Fibroblast of peridontal ligament (primary cell): Measurements from ENCODE around the gene HSPA6.
"Not testable (repeated sequence)": the region's sequence is repeated elsewhere in the genome, so short reads cannot be mapped to it uniquely, and the experiment has no call there.

Experiments used
- DNase-seq: peaks from one replicate; pipeline ENCODE4 v3.0.0-alpha.2; 2010; ENCODE audit errors: extremely low read depth

The HSPA6 gene

DNA sequence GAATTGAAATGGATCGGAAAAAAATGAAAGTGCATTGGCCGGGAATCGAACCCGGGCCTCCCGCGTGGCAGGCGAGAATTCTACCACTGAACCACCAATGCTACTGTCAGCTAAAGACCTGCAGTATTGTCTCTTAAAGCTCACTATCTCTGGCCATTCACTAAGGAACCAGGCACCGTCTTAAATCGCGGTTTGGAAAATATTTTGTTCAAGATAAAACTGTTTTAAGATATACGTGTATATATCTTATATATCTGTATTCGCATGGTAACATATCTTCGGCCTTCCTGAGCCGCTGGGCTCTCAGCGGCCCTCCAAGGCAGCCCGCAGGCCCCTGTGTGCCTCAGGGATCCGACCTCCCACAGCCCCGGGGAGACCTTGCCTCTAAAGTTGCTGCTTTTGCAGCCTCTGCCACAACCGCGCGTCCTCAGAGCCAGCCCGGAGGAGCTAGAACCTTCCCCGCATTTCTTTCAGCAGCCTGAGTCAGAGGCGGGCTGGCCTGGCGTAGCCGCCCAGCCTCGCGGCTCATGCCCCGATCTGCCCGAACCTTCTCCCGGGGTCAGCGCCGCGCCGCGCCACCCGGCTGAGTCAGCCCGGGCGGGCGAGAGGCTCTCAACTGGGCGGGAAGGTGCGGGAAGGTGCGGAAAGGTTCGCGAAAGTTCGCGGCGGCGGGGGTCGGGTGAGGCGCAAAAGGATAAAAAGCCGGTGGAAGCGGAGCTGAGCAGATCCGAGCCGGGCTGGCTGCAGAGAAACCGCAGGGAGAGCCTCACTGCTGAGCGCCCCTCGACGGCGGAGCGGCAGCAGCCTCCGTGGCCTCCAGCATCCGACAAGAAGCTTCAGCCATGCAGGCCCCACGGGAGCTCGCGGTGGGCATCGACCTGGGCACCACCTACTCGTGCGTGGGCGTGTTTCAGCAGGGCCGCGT lies at the start of gene HSPA6:
HSPA6 (plus strand) TSS at position 724 of the 925 bp plus-strand sequence; CDS start at position 843, 119 bp downstream.
- peak; percentile 90 for DNase-seq

DNA sequence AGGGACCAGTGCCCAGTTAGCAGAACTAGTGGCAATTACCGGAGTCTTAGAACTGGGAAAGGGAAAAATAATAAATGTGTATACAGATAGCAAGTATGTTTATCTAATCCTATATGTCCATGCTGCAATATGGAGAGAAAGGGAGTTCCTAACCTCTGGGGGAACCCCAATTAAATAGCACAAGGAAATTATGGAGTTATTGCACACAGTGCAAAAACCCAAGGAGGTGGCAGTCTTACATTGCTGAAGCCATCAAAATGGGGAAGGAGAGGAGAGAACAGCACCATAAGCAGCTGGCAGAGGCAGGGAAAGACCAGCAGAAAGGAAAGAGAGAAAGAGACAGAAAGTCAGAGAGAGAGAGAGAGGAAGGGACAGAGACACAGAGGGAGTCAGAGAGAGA lies 46.6 kb upstream of the HSPA6 start:
- not testable (repeated sequence) for DNase-seq

DNA sequence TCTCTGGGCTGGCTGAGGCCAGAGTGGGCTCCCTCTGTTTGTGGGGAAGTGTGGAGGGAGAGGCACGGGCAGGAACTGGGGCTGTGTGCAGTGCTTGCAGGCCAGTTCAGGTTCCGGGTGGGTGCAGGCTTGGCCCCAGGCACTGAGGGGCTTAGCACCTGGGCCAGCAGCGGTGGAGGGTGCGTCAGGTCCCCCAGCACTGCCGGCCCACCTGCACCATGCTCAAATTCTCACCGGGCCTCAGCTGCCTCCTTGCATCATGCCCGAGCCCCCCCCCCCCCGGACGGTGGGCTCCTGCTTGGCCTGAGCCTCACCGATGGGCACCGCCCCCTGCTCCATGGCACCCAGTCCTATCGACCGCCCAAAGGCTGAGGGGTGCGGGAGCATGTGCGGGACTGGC lies 45.4 kb upstream of the HSPA6 start:
- DNase-seq, result no peak

DNA sequence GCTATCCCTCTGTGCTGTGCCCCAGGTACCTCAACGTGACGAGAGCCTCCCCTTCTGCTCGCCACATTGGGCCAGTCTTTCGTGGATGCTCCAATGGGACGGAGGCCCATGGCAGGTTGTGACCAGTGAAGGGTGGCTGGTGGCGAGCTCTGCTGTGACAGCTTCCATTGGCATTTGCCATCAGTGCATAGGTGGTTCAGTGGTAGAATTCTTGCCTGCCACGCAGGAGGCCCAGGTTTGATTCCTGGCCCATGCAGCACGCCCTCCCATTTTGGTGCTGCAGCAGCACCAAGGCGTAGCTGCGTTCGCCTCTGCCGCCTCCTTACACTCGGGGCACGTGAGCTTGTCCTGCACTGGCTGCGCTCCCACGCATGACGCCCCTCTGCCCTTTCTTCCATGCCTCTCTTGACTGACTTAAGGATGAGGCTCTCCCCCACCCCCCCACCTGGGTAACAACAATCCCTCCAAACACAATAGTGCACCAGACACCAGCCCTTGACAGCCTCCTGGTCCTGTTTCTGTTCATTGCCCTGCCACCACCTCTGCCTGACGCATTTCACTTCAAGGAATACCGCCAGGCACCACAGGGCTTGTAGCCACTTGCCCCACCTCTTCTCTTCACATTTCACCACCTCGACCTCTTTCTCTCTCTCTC lies 43.8 kb upstream of the HSPA6 start:
- no peak for DNase-seq

DNA sequence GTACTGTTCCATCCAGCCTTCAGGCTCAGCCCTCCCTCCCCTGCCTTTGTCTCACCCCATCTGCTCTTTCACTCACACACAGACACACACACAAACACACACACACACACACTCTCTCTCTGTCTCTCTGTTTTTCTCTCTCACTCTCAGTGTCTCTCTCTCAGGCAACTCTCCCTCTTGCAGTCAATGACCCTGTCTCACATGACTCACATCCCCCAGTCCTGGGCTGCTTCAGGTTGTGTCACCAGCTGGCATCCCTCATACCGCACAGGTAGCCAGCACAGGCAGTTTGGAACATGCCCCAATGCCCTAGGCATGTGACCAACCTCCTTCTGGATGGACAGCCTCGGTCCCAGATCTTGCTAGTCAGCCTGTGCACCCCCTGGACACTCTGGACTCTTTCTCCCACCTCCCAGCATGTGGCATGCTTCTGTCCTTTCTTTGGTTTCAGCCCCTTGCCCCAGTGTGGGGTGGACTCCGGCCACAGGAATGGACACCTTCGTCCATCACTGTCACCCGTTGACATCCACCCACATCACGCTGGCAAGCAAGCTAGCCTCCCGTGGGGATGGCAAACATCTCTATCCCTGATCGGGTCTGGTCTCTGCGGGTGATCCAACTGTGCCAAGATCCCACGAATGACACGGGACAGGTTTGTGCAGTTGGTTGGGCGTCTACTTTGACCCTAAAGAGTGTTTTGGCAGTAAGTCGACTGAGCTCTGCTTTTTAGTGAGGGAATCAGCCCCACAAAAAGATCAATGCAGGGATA lies 42.5 kb upstream of the HSPA6 start:
- DNase-seq, result no peak

DNA sequence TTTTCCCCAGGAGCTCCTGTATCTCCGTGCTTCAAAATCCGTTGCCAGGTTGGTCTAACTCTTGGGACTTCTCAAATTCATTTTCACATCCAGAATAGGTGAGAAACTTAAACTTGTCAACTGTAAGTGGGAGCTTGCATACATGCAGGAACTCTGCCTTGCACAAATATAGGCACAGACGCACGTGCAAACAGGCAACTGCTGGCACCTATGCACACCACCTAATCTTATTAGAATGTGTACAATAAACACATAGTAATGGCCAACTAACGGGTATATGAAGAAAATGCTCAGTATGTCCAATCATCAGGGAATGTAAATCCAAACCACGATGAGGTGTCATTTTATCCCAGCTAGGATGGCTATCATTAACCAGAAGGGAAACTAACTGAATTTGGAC lies 41.7 kb upstream of the HSPA6 start:
- no peak for DNase-seq

DNA sequence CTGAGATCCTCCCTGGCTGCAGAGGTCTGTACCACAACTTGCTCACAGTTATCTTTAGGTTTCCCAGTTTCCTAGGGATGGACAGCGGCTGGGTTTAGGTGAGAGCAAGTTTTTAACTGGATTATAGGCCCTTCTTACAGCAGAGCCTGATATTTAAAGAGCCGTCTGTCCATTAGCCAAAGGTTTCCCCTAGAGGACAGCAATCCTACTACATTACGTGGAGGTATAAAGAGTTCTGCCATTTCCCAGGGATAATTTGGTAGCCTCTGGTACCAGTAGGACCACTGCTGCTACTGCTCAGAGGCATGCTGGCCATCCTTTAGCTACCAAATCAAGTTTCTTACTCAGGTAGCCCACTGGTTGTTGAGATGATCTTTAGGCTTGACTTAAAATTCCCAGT lies 41.0 kb upstream of the HSPA6 start:
- DNase-seq, result no peak

DNA sequence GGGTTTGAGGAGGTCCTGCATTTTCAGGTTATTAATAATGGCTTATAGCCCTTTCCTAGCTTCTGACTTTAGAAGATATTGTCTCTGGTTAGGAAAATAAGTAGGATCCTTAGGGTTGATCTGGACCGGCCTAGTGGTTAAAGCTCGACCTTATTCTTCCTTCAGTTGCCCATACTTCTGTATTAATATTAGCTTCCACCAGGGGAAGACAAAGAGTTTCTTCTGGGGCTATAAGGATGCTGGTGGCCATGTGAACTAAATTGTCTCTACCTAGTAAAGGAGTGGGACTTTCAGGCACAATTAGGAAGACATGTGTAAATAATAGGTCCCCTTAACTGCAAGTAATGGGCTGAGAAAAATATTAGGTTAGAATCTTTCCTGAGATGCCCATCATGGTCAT lies 39.7 kb upstream of the HSPA6 start:
- no peak for DNase-seq

DNA sequence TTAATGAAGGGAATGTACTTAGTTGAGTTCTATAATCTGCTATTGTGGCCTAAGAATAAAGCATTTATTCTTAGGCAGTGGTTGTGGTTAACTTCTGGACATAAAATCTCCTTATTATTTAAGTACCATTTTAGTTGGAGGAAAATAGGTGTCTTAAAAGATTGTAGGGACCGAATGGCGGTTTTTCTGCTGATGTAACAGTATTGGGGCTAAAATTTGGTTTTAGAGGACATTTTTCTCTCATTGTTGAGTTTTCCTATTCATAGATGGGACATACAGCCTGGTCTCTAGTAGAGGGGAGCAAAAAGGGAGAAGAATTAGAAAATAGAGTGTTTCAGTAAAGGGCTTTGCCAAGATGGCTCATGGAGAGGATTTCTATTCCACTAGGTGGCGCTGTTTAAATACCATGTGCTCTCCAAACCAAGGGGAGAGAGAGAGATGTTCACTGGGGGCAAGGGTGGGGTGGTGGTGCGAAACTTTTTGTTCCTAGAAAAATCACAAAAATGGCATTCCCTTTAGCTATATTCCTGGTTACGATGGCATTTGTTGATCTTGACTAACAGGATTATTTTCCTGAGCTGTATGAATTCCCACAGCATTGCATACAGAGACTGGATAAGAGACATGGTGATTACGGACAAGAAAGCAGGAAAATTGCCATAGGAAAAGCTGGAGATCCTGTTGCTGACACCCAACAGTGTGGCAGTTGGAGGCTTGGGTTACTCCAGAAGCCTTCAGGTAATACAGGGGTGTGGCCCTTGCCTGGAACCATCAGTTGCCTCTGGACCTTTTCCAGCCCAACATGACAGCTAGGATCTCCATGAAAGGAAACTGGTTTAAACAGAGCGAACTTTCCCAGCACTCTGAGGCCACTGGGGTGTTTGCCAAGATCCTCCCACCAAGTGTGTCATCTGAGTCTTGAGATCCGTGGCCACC lies 37.3 kb upstream of the HSPA6 start:
- DNase-seq, result peak; percentile 70

DNA sequence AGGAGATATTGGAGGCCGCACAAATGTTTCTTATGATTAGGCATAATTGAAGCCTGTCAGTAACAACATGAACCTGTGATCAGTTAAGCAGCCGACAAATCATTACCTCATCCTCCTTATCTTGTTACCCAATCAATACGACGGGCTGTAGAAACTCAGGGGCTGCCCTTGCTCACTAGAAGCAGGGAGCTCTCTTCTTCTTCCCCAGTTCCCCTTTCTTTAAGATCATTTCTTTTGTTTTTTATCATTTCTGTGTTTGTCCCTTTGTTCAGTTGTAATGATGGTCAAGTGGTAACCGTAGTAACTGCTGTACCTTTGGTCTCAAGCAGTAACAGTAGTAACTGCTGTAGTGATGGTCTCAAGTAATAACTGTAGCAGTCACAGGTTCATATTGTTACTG lies 32.9 kb upstream of the HSPA6 start:
- no peak for DNase-seq

DNA sequence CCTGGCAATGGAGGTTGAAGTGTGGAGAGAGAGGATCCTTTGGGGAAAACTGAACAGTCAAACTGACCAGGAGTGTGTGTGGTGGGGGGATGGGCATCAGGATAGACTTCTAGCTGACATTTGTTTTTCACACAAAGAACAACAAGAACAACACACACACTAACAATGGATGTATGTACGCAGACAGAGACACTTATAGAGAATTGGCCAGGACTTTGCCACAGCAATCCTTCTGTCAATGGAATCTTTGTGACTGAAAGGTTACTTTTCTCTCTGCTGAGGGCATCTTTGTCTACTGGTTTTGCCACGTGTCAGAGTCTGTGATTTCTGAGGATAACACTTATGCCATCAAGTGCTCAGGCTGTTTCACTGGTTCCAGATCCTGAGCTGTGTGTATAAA lies 31.5 kb upstream of the HSPA6 start:
- DNase-seq, result no peak

DNA sequence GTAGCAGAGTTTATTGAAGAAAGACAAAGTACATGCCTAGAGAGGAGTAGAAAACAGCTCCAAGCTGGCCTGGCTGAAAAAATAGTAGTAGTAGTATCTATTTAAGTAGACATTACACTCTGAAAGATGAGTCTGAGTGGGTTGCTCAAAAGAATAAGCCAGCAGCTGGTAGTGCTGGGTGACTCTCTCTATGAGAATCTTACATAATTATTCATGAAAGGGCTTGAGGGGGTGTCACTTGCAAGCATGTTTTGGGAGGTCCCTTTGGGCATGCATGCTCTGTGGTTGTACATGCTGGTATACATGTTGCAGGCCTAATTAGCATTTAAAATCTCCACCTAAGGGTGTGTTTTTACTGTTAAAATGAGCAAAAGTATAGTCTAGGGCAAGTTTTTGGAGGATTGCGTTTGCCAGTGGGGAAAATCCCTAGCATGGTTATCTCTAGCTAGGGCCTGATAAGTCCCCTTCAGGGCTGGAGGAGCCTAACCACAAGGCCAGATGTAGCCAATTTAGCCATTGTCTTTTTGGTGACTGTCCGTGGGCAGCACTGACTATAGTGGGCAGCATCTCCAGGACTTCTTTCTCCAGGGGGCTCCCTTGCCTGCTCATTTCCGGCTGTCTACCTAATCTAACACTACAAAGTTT lies 30.1 kb upstream of the HSPA6 start:
- DNase-seq, result no peak

DNA sequence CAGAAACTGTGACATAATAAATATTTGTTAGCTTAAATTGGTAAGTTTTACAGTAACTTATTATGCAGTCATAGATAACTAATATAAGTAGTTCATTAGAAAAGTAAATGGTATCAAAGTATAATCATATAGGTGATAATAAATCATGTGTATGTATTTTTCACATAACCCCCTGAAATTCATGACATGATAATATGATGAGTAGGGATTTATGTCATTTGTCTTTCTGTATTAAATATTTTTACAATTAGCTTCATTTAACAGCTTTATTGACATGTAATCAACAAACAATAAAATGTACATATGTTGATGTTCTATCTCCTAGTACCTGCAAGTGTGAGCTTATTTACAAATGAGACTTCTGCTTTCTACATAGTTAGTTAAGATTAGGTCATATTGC lies 28.9 kb upstream of the HSPA6 start:
- DNase-seq, result no peak

DNA sequence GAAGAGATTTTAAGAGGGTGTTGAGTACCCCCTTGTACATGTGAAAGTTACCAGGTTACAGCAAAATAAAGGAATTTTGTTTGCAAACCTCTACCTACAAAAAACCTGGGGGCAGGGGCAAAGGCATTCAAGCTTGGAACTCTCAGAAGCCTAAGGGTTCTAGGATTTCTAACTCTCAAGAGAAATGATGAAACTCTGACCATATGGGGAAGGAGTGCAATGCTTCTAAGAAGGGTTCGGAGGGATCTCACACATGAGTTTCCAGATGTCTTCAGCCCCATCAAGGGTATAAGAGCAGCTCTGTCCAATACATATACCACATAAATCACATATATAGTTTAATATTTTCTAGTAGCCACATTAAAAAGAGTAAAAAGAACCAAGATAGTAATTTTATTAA lies 26.4 kb upstream of the HSPA6 start:
- no peak for DNase-seq

DNA sequence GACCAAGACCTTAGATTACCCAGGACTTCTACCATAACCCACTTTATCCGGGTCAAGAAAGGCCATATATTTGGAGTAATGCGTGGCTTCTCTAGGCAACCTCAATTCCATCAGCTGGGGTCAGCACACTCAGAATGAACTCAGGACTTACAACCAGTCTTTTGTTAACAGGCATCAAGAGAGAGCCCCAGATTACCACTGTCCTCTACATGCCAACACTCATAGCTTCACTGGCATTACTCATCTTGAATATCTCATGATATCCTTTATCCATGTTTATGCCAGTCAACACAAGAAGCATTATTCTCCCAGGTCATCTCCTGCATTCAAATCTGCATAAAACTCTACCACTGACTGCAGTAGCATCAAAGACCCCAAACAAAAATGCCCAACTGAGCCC lies 25.7 kb upstream of the HSPA6 start:
- DNase-seq, result no peak

DNA sequence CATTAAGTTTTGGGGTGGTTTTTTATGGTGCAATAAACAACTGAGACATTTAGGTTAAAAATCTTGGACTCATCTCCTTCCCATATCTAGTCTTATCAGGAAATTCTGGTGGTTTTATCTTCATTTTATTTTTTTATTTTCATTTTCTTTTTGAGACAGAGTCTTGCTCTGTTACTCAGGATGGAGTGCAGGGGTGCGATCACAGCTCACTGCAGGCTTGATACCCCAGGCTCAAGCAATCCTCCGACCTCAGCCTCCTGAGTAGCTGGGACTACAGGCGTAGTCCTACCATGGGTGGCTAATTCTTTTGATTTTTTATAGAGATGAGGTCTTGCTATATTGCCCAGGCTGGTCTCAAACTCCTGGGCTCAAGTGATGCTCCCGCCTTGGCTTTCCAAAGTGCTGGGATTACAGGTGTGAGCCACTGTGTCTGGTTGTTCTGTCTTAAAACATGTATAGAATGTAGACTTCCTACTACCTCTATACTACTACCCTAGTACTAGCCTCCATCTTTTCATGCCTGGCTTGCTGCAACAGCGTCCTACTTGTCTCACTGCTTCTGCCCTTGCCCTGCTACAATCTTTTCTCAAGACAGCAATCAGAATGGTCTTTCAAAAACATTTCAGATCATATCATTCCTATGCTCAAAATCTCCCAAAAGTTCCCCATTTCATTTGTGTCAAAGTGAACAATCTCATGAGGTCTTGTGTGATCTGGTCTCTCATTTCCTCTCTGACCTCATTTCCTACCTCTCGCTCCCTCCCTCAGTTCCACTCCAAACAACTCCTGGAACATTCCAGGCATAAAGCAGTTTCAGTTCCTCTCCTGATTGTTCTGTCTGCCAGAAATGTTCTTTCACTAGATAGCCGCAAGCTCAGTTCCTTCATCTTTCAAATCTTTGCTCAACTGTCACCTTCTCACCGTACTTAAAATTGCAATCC lies 25.0 kb upstream of the HSPA6 start:
- DNase-seq, result no peak

DNA sequence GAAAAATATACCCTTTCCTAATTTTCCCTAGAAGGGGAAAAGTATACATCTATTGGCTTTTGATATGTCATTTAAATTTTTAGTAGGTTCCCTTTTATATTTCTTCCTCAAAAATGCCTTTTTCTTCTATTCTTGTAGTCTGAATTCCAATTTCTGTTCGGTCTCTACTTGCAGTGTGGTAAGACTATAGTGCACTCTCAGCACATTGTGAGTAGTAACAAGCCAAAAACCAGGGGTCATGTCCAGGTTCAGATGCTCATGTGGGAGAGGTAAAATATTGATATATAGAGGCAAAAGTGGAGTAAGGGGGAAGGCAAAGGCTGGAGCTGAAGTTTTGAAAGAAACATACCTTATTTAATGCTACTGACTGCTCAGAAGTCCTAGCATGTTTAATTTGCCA lies 23.1 kb upstream of the HSPA6 start:
- DNase-seq, result no peak

DNA sequence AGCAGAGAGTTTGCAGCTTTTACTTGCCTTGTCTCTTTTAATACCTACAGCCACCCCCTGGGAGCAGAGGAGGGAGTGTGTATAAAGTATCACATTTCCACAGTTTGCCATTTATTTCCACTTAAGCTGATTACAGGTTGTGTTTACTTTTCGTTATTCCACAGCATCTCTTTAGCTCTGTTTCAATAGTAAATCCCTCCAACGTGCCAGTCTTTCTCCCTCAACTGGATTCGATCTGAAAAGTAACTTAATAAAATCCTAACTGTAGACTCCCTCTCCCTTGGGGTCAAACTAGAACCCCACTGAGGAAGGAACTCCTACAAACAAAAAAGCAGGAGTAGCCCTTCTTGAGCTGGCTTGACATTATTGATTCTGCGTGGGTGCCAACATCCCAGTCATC lies 22.2 kb upstream of the HSPA6 start:
- DNase-seq, result no peak

DNA sequence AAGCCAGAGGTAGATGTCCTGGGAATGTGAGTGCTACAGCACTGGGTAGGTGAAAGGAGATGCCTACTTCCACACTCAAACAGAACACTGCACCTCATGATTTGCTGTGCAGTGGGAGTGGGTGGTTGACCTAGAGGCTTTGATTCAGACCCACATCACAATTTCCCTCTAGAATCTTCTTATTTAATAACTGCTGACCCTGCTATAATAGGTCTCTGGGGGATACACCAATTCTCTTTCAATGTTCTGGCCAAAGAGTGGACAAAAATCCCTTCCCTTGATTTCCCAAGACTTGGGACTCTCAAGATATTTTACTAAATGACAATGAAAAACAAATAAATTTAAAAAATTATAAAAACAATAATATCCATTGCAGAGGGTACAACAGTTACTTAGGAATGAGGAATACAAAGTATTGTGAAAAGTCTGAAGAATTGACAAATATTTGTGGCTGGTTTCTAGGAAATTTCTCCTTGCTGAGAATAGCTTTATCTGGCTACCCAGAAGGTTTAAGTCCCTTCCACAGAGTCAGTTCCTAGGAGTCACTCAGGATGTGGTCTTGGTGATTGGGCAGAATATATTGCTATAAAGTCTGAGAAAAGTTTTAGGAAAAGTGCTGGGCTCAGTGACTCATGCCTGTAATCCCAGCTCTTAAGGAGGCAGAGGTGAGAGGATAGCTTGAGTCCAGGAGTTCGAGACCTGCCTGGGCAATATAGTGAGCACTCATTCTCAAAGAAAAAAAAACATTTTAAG lies 21.5 kb upstream of the HSPA6 start:
- DNase-seq, result no peak
